Inflammatory macrophage (primary cell): ENCODE results near the gene PPP1R37.

Experiments
- DNase-seq, 2 donors: peaks; one replicate each; pipeline ENCODE4 v3.0.0-alpha.2; 2020 to 2022

PPP1R37 gene

DNA sequence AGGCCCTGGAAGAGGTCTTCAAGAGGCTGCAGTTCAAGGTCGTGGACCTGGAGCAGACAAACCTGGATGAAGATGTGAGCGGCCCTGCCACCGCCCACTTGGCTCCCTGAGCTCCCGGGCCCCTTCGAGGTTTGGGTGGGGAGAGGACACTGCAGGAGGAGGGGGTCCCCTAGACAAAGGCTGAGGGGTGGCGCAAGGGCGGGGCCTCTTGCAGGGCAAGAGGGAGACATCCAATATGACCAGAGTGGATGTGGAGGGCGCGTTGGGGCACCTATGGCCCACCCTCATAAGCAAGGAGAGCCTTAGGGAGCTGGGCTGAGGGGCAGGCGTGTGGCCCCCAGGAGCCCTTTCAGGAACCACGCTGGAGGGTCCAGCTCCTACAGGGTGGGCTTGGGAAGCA is 47.6 kb downstream of the PPP1R37 start:
- DNase-seq: no peak

DNA sequence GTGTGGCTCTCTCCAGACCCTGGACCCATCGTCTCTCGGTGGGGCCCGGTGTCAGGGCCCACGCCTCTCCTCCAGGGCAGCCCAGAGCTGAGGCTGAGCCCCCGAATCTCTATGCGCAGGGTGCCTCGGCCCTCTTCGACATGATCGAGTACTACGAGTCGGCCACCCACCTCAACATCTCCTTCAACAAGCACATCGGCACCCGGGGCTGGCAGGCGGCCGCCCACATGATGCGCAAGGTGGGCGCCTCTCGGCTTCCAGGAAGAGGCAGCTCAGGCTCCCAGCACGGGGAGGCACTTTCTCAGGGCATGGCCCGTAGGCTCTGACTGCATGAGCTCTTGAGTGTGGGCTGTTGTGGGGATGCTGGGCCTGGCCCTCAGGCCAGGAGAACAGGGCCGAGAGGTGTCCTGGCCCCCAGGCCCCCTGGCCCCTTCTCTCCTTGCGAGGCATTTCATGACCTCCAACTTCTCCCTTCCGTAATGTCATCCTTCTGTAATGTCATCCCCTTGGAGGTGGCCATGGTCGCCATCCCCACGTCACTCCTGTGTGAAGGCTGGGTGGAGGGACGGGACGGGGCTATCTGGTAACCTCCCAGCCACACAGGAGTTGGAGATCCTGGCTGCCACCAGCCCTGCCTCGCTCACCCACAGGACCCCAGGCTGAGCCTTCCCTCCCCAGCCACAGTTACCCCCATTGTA is 48.4 kb downstream of the PPP1R37 start:
- no peak for DNase-seq

DNA sequence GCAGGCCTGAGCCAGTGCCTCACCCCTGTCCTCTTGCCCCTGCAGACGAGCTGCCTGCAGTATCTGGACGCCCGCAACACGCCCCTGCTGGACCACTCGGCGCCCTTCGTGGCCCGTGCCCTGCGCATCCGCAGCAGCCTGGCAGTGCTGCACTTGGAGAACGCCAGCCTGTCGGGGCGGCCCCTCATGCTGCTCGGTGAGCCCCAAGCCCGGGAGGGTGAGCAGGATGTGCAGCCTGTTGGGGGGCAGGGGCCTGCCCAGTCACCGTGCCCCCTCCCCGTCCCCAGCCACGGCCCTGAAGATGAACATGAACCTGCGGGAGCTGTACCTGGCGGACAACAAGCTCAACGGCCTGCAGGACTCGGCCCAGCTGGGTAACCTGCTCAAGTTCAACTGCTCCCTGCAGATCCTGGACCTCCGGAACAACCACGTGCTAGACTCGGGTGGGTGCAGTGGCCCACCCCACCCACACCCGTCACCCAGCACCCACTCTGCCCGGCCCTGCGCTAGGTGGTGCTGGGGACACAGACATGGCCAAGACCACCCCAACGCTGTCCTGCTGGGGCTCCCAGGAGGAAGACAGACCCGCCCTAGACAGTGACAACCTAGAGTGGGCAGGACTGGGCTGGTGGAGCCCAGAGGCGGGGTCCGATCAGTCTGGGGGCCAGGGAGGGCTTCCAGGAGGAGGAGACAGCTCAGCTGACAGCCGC is 49.2 kb downstream of the PPP1R37 start:
- DNase-seq: no peak

DNA sequence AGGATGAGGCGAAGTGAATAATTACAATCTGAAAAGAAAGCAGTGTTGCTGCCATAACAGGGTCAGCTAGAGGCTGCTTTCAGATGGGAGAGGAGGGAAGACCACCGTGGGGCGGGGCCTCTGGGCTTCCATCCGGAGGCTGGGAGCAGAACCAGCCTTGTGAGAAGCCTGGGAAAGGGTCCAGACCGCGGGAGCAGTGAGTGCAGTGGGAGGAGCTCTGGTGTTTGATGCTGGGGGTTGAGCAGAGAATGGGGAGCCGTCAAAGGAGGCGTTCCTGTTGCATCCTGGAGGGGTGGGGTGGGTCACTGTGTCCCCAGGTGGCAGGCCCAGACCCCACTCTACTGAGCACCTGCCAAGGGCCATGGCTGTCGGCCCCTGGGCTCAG is 49.7 kb downstream of the PPP1R37 start:
- DNase-seq: no peak

DNA sequence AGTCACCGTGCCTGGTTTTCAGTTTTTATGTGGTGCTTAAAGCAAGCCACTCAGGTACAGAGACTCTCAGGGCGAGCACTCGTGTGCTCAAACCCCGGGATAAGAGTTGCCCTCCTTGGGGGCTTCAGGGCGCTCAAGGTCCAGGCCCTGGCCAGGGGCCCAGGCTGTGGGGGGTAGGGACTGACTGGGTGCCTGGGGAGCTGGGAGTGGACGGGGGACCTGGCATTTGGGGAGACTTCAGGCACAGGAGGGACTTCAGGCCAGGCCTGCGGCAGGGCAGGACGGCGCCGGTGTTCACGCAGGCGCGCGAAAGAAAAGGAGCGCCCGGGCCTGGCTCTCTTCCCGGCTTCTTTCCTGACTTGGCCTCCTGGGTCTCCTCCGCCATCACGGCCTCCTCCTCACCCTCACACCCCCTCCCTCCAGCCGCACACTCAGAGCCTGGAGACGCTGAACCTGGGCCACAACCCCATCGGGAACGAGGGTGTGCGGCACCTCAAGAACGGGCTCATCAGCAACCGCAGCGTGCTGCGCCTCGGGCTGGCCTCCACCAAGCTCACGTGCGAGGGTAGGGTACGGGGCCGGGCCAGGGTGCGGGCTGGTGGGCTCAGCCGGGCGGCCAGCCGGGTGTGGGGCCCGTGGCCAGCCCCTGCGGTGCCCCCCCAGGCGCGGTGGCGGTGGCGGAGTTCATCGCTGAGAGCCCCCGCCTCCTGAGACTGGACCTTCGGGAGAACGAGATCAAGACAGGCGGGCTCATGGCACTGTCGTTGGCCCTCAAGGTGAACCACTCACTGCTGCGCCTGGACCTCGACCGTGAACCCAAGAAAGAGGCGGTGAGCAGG is 51.7 kb downstream of the PPP1R37 start:
- no peak for DNase-seq

DNA sequence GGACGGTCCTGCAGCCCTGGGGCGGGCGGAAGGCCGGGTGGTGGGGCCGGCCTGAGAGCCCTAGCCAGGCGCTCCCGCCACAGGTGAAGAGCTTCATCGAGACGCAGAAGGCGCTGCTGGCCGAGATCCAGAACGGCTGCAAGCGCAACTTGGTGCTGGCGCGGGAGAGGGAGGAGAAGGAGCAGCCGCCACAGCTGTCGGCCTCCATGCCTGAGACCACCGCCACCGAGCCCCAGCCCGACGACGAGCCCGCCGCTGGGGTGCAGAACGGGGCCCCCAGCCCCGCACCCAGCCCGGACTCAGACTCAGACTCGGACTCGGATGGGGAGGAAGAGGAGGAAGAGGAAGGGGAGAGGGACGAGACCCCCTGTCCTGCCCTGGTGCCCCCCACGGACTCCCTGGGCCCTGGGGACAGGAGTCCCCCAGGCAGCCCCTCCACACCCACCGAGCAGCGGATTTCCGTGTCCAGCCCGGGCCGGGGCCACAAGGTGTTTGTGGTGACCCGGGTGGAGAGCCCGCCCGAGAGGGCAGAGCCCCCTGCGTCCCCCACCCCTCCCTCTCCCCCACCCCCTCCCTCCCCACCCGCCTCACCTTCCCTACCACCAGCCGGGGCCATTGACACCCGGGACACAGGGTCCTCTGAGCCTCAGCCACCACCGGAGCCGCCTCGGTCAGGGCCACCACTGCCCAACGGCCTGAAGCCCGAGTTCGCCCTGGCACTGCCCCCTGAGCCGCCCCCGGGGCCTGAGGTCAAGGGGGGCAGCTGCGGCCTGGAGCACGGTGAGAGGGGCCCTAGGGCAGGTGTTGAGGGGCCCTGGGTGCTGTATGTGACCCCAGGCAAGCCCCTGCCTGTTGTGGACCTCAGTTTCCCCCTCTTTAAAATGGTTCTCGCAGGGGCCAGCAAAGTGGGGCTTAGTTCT is 52.6 kb downstream of the PPP1R37 start:
- DNase-seq: no peak

DNA sequence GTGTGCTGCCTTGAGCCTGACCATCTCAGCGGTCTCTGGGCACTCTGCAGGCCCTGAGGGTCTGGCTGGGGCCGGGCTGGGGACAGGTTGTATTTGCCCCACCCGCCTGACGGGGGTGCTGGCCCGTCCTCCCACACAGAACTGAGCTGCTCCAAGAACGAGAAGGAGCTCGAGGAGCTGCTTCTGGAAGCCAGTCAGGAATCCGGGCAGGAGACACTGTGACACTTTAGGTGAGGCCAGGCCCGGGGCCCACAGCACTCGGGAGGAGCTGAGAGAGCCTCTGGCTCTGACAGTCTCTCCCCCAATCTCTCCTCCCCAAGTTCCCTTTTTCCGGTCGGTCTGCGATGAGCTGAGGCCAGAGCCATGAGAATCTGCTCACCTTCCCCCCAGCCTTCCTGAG is 53.3 kb downstream of the PPP1R37 start:
- no peak for DNase-seq

DNA sequence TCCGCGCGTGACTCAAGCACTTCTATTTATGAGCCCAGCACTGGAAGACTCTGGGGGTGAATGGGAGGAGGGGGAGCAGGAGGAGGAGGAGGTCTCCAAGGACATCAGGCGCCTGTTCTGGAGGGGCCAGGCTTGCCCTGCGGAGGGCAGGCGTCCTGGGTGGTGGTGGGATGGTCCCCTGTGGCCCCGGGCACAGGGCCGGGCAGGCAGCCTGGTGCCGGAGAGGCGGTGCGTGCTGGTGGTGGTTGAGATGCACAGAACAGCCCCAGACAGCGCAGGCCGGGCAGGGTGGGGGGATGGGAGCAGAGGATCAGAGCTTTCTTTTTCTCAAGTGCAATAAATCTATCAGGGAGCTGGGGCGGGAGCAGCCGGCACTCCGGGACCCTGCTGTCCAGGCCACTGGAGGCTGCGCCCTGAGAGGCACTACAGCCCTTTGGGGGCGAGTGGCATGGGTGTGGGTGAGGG is 53.8 kb downstream of the PPP1R37 start:
- DNase-seq: no peak

DNA sequence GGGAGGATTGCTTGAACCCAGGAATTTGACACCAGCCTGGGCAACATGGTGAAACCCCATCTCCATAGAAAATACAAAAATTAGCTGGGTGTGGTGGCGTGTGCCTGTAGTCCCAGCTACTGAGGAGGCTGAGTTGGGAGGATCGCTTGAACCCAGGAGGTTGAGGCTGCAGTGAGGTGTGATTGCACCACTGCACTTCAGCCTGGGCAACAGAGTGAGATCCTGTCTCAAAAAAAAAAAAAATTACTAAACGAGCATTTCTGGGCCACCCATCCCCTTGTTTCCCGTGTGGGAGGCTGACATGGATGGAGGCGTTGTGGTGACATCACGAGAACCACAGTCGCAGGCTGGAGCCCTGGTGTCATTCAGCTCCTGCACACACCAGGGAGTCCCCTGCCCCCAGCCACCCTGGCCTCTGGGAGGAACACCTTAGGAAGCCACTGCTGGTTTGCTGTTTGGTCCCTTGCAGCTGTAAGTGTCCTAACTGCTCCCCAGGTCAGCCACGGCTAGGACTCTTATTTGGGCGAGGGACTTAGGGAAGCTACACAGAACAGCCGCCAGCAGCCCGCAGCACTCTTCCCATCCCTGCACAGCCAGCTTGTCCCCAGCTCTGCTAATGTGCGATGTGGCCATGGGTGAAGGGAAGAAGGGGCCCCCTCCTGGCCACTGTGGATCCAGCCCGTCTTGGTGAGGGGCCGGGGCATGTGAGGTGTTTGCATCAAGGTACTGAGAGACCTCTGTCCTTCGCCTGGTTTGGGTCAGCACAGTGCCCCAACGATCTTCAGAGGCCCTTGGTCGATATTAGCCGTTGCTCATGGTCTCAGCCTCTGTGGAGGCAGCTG is 55.1 kb downstream of the PPP1R37 start:
- DNase-seq: peak in 1 of 2 donors; percentile 38

DNA sequence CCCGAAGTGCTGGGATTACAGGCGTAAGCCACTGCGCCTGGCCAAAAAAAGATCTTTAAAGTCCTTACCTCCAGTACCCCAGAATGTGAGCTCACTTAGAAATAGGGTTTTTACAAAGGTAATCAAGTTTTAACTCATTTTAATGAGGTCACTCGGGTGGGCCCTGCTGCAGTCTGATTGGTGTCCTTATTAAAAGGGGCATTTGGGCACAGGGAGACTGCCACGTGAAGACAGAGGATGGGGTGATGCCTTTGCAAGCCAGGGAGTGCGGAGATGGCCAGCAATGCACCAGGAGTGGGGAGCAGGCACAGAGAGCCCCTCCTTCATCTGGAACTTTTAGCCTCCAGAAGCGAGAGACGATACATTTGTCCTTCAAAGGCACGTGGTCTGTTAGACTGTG is 56.1 kb downstream of the PPP1R37 start:
- DNase-seq: no peak

DNA sequence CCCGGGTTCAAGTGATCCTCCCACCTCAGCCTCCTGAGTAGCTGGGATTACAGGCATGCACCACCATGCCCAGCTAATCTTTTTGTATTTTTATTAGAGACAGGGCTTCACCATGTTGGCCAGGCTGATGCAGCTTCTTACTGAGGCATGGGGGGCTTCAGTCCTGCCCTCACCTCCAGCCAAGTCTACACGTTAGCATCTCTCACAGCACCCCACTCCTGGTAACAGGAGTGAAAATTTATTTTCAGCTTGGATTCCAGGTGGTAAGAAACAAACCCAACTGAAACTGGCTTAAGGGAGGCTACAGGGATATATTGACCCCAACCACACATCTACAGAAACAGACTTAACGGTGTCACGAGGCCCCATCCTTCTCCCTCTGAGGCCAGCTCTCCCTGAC is 57.2 kb downstream of the PPP1R37 start:
- DNase-seq: no peak

DNA sequence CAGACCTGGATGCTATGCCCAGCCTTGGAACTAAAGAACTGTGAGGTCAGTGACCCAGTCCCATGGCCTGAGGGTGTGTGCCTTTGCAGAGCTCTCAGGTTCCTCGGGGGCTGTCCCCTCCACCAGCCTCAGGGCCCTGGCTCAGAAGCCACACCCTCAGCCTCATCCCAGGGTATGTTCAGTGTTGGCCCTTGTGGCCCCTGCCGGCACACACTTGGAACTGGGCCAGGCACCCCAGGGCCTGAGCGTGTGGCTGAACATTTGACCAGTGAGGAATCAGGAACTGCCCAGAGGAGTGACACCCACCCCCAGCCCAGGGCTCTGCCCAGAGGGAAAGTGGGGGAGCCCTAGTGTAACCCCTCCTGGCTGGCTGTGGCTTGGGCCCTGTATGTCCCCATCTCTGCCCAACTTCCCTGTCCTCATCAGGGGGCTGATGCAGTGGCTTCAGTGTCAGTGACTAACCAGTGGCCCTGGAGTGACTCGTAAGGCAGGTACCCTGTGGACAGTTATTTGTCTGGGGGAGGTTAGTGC is 57.8 kb downstream of the PPP1R37 start:
- peak; percentile 34 to 57 for DNase-seq

DNA sequence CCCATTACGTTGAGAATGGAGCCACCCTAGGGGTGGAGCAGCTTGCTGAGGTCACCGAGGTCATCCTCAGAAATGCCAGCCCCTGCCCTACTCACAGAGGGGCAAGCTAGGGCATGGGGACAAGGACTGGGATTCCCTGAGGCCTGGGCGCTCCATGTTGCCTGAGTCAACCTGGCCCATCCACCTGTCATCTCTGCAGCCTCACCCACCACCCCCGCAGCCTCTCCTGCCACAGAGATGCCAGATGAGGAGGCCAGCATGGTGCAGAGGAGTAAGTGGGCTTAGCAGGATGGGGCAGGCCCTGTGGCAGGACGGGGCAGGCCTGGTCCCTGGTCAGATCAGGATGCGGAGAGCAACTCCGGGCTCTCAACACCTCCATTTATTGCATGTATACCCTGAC is 58.3 kb downstream of the PPP1R37 start:
- DNase-seq: no peak

DNA sequence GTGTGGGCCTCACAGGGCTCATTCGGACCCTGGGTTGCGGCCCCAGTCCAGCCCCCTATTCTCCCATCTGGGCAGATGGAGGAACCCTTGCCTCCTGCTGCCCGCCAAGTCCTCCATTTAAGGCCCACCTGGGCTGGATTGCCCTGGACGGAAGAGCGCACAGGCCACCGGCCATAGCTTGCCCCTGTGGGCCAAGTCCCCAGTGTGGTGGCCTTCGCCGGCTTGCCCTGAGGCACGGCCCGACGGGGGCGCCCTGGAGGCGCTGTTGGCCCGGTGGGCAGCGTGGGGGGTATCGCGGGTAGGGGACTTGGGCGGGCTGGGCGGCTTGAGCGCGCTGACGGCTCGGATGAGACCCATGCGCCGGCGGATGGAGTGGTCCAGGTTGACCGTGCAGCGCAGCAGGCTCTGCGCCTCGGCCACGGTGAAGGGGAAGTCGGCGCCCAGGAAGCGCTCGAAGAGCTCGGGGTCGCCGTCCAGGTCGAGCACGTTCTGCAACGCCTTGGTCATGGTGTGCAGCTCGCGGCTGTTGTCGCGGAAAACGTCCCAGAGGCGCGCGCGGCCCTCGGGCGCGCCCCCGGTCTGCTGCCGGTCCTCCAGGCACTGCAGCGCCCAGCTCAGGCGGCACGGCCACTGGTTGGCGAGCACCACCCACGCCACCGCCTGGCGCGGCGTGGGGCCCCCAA is 59.0 kb downstream of the PPP1R37 start:
- peak in 1 of 2 donors; percentile 6 for DNase-seq

DNA sequence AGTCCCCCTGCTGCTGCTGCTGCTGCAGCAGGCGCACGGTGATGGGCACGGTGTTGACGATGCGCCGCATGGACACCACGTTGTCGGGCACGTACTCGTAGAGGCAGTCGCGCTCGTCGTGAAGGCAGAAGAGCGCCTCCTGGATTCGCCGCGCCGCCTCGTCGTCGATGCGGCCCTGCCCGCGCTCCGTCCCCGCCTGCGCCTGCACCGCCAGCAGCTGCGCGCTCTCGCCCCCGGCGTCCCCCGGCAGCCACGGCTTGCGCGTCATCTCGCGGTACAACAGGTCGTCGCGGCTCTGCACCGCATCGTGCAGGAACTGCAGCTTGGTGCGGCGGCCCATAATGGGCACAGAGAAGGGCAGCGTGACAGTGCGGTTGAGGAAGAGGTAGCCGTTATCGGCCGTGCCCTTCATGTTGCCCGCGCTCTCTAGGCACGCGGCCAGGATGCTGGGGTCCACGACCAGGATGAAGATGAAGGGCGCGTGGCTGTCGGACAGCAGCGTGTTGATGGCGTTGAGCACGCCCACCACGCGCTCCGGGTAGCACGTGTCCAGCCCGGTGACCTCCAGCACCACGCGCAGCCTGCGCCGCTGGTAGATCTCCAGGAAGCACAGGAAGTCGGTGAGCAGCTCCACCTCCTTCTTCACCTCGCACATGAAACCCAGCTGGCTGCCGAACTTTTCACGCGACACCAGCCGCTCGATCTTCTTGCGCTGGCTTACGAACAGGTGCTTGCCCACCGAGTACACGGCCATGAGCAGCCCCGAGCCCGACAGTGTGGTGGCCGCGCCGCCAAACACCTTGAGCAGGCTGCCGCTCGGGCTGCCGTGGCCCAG is 59.7 kb downstream of the PPP1R37 start:
- DNase-seq: peak; percentile 23 to 67

DNA sequence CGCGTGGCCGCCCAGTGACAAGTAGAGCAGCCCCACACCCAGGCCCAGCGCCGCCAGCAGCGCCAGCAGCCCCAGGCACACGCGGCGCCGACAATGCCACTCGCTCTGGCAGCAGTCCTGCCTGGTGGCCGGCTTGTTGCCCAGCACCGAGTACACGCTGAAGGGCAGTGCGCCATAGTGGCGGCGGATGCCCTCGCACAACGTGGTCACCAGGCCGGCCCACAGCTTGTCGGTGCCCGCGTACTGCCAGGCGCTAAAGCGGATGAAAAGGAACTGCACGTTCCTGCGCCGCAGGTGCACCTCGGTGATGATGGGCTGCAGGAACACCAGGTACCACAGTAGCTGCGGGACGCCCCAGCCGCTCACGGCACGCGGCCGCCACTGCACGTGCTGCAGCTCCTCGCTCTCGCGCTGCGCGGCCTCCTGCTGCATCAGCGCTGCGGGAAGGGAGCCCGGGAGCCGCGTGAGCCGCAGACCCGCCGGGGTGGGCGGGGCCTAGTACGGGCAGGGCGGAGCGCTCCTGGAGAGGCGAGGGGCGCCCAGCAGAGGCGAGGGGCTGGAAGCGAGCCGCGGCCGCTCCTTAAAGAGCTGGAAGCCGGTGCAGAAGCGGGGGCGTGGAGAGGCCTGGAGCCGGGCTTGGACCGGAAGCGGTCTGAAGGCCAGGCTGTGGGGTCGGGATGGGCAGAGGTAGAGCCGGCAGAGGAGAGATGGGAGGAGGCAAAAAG is 60.5 kb downstream of the PPP1R37 start:
- no peak for DNase-seq

DNA sequence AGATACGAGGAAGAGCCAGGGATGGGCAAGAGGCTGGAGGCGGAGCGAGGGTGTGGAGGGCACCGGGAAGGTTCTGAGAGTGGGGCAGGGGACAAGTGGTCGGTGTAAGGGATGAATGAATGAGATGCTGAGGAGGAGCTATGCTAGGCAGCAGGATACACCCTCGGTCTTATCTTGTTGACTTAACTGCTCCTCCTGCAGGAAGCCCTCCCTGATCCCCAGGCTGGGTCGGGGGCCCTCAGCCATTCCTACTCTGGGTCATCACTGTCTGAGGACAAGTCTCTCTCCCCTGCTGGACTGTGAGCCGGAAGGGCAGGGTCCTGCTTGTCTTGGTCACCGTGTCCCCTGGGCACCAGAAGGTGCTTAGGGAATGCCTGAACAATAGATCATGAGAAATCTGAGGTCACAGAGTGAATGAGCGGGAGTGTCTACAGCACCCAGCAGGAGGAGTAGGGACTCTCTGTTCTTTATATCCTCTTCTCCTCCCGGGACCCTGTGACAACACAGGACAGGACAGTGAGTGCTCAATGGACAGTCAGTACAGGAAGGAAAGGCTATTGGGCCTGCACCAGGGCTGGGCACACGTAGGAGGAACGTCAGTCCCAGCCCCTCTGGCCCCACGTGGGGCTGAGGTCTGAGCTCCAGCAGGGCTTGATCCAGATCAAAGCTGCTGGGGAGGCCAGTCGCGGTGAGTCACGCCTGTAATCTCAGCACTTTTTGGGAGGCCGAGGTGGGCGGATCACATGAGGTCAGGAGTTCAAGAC is 61.3 kb downstream of the PPP1R37 start:
- peak; percentile 57 to 82 for DNase-seq
